HepG2 (cell line): ENCODE measurements around the gene ARFIP1. TPM values are rescaled to one million over a fixed set of nuclear protein-coding genes. Genes with fewer than 3 reads are reported as not detected.

Experiments used
- ATAC-seq: fragments of 200-7000 bp; cut with Tn5 transposase; 3 replicates; pipeline ENCODE4 v1.9.1; 2020; ENCODE audit warnings: mild to moderate bottlenecking, moderate library complexity
- BruUV-seq: library from RNA; stranded (reverse); fragments of 400-500 nt; replicated peaks from 2 replicates; lab custom pipeline; 2021; lab: Mats Ljungman, UMichigan
- CTCF ChIA-PET: fragments of 300-600 bp; formaldehyde crosslinking; extraction: SDS; loops from one replicate; lab custom pipeline; 2021; ENCODE audit warnings: low total read pairs, inconsistent platforms, low intra/inter-chr PET ratio; lab: Yijun Ruan, JAX
- POLR2A ChIA-PET: fragments of 350-600 bp; sonication (Branson Sonifier 250); formaldehyde crosslinking; loops from one replicate; lab custom pipeline; 2020; ENCODE audit warnings: antibody characterized with exemption, inconsistent platforms; lab: Yijun Ruan, JAX
- DNase-seq: peaks from one replicate; pipeline ENCODE4 v3.0.0-alpha.2; 2015; ENCODE audit warnings: low spot score
- FAIRE-seq: peaks from 3 replicates; lab custom pipeline; 2011; peaks lifted over from hg19 to GRCh38; lab: Jason Lieb, UNC
- H2AFZ ChIP-seq: one replicate; pipeline ENCODE4 v1.6.1; 2011; ENCODE audit warnings: low read length, inconsistent platforms
- H3K27ac ChIP-seq: fragments of 300-600 bp; 3 replicates; pipeline ENCODE4 v1.8.0; 2011; ENCODE audit warnings: mixed run types, mild to moderate bottlenecking, mixed read lengths, low read length, inconsistent platforms; ENCODE audit not compliant: insufficient read depth; ENCODE audit errors: extremely low read length
- H3K27me3 ChIP-seq, 2 experiments: fragments of 200-600 bp in 1 of 2; 2 replicates in 1 of 2; 3 replicates in 1 of 2; pipeline versions ENCODE4 v1.6.0 to v1.8.0; 2011; ENCODE audit warnings: low read length in 2 of 2, mild to moderate bottlenecking in 2 of 2, moderate library complexity in 2 of 2, inconsistent platforms in 1 of 2; ENCODE audit not compliant: insufficient read depth in 2 of 2, control insufficient read depth in 1 of 2
- H3K36me3 ChIP-seq, 2 experiments: fragments of 200-600 bp in 1 of 2; replicated peaks in 1 of 2; 2 replicates in 1 of 2; 3 replicates in 1 of 2; pipeline versions ENCODE4 v1.5.1 to v1.8.0; 2011; ENCODE audit warnings: low read length in 2 of 2, inconsistent platforms in 1 of 2; ENCODE audit not compliant: insufficient read depth in 2 of 2, control insufficient read depth in 1 of 2
- H3K4me1 ChIP-seq: 2 replicates; pipeline ENCODE4 v1.5.1; 2012; ENCODE audit warnings: low read length, inconsistent platforms; ENCODE audit not compliant: insufficient read depth
- H3K4me2 ChIP-seq: 2 replicates; pipeline ENCODE4 v1.6.0; 2011; ENCODE audit warnings: low read depth, low read length, inconsistent platforms
- H3K4me3 ChIP-seq, 3 experiments: fragments of 200-600 bp in 1 of 3; sonication (generic), shearing (Covaris generic) in 1 of 3; replicated peaks in 1 of 3; 2 replicates each; pipeline ENCODE4 v1.5.1; 2011 to 2016; ENCODE audit warnings: low read length in 3 of 3, inconsistent platforms in 2 of 3, low read depth in 2 of 3, mild to moderate bottlenecking in 2 of 3, control low read depth in 1 of 3, mixed read lengths in 1 of 3; ENCODE audit not compliant: insufficient read depth in 1 of 3
- H3K79me2 ChIP-seq: one replicate; pipeline ENCODE4 v1.6.1; 2011; ENCODE audit warnings: low read length, inconsistent platforms; ENCODE audit not compliant: insufficient read depth
- H3K9ac ChIP-seq: 2 replicates; pipeline ENCODE4 v1.6.0; 2011; ENCODE audit warnings: mild to moderate bottlenecking, low read depth, low read length, inconsistent platforms; ENCODE audit not compliant: insufficient read depth
- H3K9me3 ChIP-seq: 2 replicates; pipeline ENCODE4 v1.5.1; 2012; ENCODE audit warnings: mild to moderate bottlenecking, low read length
- H4K20me1 ChIP-seq: 2 replicates; pipeline ENCODE4 v1.6.0; 2011; ENCODE audit warnings: inconsistent platforms, mild to moderate bottlenecking, low read length, moderate library complexity; ENCODE audit not compliant: insufficient read depth
- ARNT2 ChIP-seq: sonication (generic); formaldehyde crosslinking; IDR thresholded peaks from 2 replicates; pipeline ENCODE4 v1.8.0; 2022; ENCODE audit warnings: mild to moderate bottlenecking, low read depth, missing genetic modification reagents, moderate library complexity
- ATF5 ChIP-seq: sonication (generic); formaldehyde crosslinking; IDR thresholded peaks from 2 replicates; pipeline ENCODE4 v1.4.0; 2020; ENCODE audit warnings: mild to moderate bottlenecking, low read depth, missing genetic modification reagents
- CERS6 ChIP-seq: sonication (generic); formaldehyde crosslinking; IDR thresholded peaks from 2 replicates; pipeline ENCODE4 v1.5.0; 2020; ENCODE audit warnings: missing genetic modification reagents
- EED ChIP-seq: sonication (generic); formaldehyde crosslinking; IDR thresholded peaks from 2 replicates; pipeline ENCODE4 v1.5.0; 2020; ENCODE audit warnings: mild to moderate bottlenecking, missing genetic modification reagents
- FIP1L1 ChIP-seq: fragments of 200-400 bp; formaldehyde crosslinking; IDR thresholded peaks from 2 replicates; pipeline ENCODE4 v1.6.1; 2018; ENCODE audit warnings: low read depth, mild to moderate bottlenecking, low read length, moderate library complexity, borderline replicate concordance; ENCODE audit not compliant: insufficient read depth
- FOSL2 ChIP-seq: sonication (generic); formaldehyde crosslinking; IDR thresholded peaks from 2 replicates; pipeline ENCODE4 v1.4.0; 2020; ENCODE audit warnings: missing genetic modification reagents
- HINFP ChIP-seq: sonication (generic); formaldehyde crosslinking; IDR thresholded peaks from 2 replicates; pipeline ENCODE4 v1.4.0; 2020; ENCODE audit warnings: low read depth, mild to moderate bottlenecking, missing genetic modification reagents
- PCBP1 ChIP-seq: fragments of 200-400 bp; formaldehyde crosslinking; IDR thresholded peaks from 2 replicates; pipeline ENCODE4 v1.6.1; 2017; ENCODE audit warnings: mild to moderate bottlenecking, low read depth, low read length, borderline replicate concordance
- PREB ChIP-seq: sonication (generic); formaldehyde crosslinking; IDR thresholded peaks from 2 replicates; pipeline ENCODE4 v1.4.0; 2020; ENCODE audit warnings: missing genetic modification reagents
- SP140L ChIP-seq: sonication (generic); formaldehyde crosslinking; IDR thresholded peaks from 2 replicates; pipeline ENCODE4 v1.4.0; 2020; ENCODE audit warnings: missing genetic modification reagents, borderline replicate concordance
- WIZ ChIP-seq: sonication (generic); formaldehyde crosslinking; IDR thresholded peaks from 2 replicates; pipeline ENCODE4 v1.5.1; 2020; ENCODE audit warnings: mild to moderate bottlenecking, missing genetic modification reagents
- ZNF280B ChIP-seq: sonication (generic); formaldehyde crosslinking; IDR thresholded peaks from 2 replicates; pipeline ENCODE4 v1.5.0; 2020; ENCODE audit warnings: missing genetic modification reagents, mild to moderate bottlenecking, borderline replicate concordance
- ZNF678 ChIP-seq: sonication (generic); formaldehyde crosslinking; IDR thresholded peaks from 2 replicates; pipeline ENCODE4 v1.4.0; 2020; ENCODE audit warnings: mild to moderate bottlenecking, missing genetic modification reagents
- ZNF7 ChIP-seq: IDR thresholded peaks from 2 replicates; pipeline ENCODE4 v1.6.1; 2016; ENCODE audit warnings: missing biosample characterization, missing genetic modification reagents
- ZNF879 ChIP-seq: sonication (generic); formaldehyde crosslinking; IDR thresholded peaks from 2 replicates; pipeline ENCODE4 v1.8.1; 2023; ENCODE audit warnings: missing genetic modification reagents
- WGBS: methylation state at CpG from one replicate; pipeline ENCODE4 v1.1.6; 2017; ENCODE audit warnings: low lambda C conversion rate; 5-methylcytosine and 5-hydroxymethylcytosine counted together
- in situ Hi-C: cut with HindIII; loops from 2 replicates; pipeline ENCODE4 v1.10.0; 2017; ENCODE audit warnings: low pct_unique_long_range_greater_than_20kb; ENCODE audit not compliant: extremely low pct_ligation_motif_present
- intact Hi-C: fragments of 100-400 bp; cut with micrococcal nuclease; formaldehyde crosslinking; loops from one replicate; pipeline ENCODE4 v1.10.0; 2022; ENCODE audit not compliant: unreplicated experiment
- polyA plus RNA-seq, 8 experiments: library from polyadenylated mRNA; depleted of rRNA in 3 of 8; stranded (reverse) in 7 of 8; unstranded in 1 of 8; fragments of >200 nt; fragmentation: Illumina TruSeq in 4 of 8; extraction: Trizol in 4 of 8; gene quantifications; 2 replicates each; pipeline versions ENCODE4 v1.2.1 to v1.2.3, GENCODE V29; 2011 to 2016; ENCODE audit warnings: low read depth in 4 of 8, missing spikeins in 1 of 8, mixed read lengths in 1 of 8; ENCODE audit not compliant: insufficient read depth in 1 of 8
- total RNA-seq, 5 experiments: library from RNA; depleted of rRNA; stranded (reverse); fragments of >200 nt; fragmentation: Illumina TruSeq; extraction: Trizol; gene quantifications; 2 replicates each; pipeline ENCODE4 v1.2.3, GENCODE V29; 2016; ENCODE audit warnings: low read depth in 1 of 5

ARFIP1 gene
- total and polyA plus RNA-seq, 2 of the 13 experiments (the other 11 are each of a cell fraction or from before 2014, with no cell fraction given) = 9.9 to 27.7 TPM

GRCh38 chr4:152747444-152747843 is 32.3 kb upstream of the ARFIP1 start (continued):
- TF ChIP-seq ZNF280B (CRISPR knock-in tag) = no peak

- in situ Hi-C loops (no loop called here), intact Hi-C loops (no loop called here)
- Histone ChIP-seq H3K4me1 (no peaks in the 10 kb centered on the region), H3K79me2 (no peaks in the 10 kb centered on the region), H3K4me2 (no peak overlapping the region), H4K20me1 (no peaks in the 10 kb centered on the region), H3K36me3 (no peaks in the 10 kb centered on the region), H3K9ac (no peak overlapping the region), H3K27me3 (no peaks in the 10 kb centered on the region; a peak in 1 of 5 replicates), H3K4me3 (no peak overlapping the region), H3K27ac (no peak overlapping the region), H3K9me3 (no peaks in the 10 kb centered on the region), H2AFZ (no peak overlapping the region)
- ATAC-seq = no peak
- FAIRE-seq = no peak
- DNase-seq = no peak
- 25% methylated on average over 7 of the region's 9 CpGs for WGBS
- no TSS peak for BruUV-seq
- POLR2A ChIA-PET = no interaction called here
- CTCF ChIA-PET = no interaction called here
- TF ChIP-seq PREB (CRISPR knock-in tag) (no peak), ZNF7 (CRISPR knock-in tag) (no peak), FIP1L1 (no peak), PCBP1 (no peak), WIZ (CRISPR knock-in tag) (no peak), ARNT2 (no peak), ZNF879 (no peak), HINFP (CRISPR knock-in tag) (no peak), SP140L (CRISPR knock-in tag) (no peak), ATF5 (CRISPR knock-in tag) (no peak), EED (CRISPR knock-in tag) (no peak), ZNF678 (CRISPR knock-in tag) (no peak), CERS6 (CRISPR knock-in tag) (no peak), FOSL2 (CRISPR knock-in tag) (no peak)
These were observed 31.1 kb upstream of the ARFIP1 start for GRCh38 chr4:152748619-152749018.
